Measurements from ENCODE around the gene MYLK2. TPM values are rescaled to one million over a fixed set of nuclear protein-coding genes. Genes with fewer than 3 reads are reported as not detected.

MYLK2 gene
- total and polyA plus RNA-seq, 7 donors: 0.16 to 0.81 (median 0.39) TPM; not detected in 4

DNA sequence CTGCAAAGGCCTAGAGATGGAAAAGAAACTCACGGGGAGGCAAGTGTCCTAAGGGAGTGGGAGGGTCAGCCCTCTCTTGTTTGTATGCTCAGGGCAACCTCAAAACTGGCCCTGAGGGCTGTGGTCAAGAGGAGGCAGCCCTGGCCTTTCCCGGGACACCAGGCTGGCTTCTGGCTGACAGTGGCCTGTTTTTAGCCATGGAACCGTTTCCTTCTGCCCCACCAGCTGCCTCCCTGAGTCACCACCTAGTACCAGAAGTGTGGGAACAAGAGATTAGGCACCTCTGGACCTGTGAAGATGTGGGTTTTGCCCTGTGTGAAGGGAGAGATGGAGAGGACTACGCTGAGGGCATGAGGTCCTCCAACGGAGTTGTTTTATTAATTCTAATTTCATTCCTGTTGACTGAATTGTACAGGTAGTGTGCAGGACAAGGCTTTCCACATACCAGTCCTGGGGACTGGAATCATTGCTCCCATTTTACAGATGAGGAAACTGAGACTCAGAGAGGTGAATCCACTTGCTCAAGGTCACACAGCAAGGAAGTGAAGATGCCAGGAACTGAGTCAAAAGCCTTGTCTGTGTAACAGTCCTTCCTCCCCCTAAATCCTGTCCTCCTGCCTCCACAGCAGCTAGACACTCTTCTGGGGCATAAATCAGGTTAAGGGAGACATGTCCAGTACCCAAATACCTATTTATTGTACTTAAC is 20.8 kb downstream of the MYLK2 start:
- intact Hi-C loops (cut with DNase I): no loop called here
- H3K4me1 ChIP-seq: peaks cover 0 to 17% (median 12%) of the 10 kb centered on the region in 4 donors

DNA sequence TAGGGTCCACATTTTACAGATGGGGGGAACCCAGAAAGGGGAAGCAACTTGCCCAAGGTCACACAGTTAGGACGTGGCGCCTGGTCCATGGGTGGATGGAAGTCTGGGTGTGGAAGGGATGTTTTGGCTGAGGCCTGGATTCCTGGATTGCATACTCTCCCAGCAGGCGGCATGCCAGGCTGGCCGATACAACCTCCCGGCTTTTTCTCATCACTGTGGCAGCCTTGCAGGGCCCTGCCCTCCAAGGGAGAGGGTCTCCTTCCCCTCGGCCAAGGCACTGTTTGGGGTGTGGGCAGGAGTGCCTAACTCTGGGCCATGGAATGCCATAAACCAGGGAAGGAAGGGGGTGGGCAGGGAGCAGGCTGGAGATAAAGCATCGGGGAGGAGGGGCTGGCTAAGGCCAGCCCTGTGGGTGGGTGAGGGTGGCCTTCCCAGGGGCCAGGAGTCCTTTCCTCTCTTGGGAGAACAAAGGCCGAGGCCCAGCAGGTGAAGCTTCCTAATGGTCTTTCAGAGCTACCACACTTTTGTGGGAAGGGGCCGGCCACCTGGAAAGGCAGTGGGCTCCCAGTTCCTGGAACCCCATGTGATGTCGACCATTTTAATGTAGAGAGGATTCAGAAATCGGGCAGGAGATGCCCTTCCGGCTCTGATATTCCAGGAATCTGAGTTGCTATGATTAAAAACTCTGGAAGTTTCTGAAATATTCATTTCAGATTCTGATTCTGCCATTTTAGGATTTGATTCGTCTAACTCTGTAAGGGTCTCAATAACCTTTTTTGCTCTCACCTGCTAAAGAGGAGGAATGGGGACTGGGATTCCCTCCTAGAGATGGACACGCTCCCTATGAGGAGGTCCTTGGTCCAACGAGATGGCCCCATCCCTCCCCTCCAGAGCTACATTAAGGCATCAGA is 22.0 kb downstream of the MYLK2 start:
- Histone ChIP-seq H3K9me3 (no peaks in the 10 kb centered on the region), H3K36me3 (no peaks in the 10 kb centered on the region), H3K4me1 (peaks cover 0 to 9% (median 7%) of the 10 kb centered on the region in 4 donors), H3K27me3 (no peaks in the 10 kb centered on the region), H3K27ac (peak overlapping the region in 1 of 4 donors; percentile 20), H3K4me3 (no peak overlapping the region)
- intact Hi-C loops (cut with DNase I): no loop called here
- WGBS, 2 donors: 74 to 79% methylated on average over 15 of the region's 15 CpGs
- DNase-seq: peak; percentile 46
- no peak for TF ChIP-seq POLR2AphosphoS5 (IDR thresholded peaks at IDR 0.05)
- no peak for TF ChIP-seq POLR2A (IDR thresholded peaks at IDR 0.05)
- TF ChIP-seq EP300 (IDR thresholded peaks at IDR 0.05): no peak
- TF ChIP-seq, protein P1, sequence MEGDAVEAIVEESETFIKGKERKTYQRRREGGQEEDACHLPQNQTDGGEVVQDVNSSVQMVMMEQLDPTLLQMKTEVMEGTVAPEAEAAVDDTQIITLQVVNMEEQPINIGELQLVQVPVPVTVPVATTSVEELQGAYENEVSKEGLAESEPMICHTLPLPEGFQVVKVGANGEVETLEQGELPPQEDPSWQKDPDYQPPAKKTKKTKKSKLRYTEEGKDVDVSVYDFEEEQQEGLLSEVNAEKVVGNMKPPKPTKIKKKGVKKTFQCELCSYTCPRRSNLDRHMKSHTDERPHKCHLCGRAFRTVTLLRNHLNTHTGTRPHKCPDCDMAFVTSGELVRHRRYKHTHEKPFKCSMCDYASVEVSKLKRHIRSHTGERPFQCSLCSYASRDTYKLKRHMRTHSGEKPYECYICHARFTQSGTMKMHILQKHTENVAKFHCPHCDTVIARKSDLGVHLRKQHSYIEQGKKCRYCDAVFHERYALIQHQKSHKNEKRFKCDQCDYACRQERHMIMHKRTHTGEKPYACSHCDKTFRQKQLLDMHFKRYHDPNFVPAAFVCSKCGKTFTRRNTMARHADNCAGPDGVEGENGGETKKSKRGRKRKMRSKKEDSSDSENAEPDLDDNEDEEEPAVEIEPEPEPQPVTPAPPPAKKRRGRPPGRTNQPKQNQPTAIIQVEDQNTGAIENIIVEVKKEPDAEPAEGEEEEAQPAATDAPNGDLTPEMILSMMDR (IDR thresholded peaks at IDR 0.05): no peak

More for the DNA sequence above, 20.8 kb downstream of the MYLK2 start:
- no peaks in the 10 kb centered on the region for H3K27me3 ChIP-seq
- 69 to 79% methylated on average over 5 of the region's 5 CpGs for WGBS, 2 donors
- TF ChIP-seq POLR2A (IDR thresholded peaks at IDR 0.05): no peak
- TF ChIP-seq, protein P1 (IDR thresholded peaks at IDR 0.05): no peak
- no peak for TF ChIP-seq EP300 (IDR thresholded peaks at IDR 0.05)
- no peak for TF ChIP-seq POLR2AphosphoS5 (IDR thresholded peaks at IDR 0.05)
- H3K27ac ChIP-seq: no peak overlapping the region
- no peak overlapping the region for H3K4me3 ChIP-seq
- DNase-seq: no peak
- no peaks in the 10 kb centered on the region for H3K9me3 ChIP-seq
- H3K36me3 ChIP-seq: no peaks in the 10 kb centered on the region

DNA sequence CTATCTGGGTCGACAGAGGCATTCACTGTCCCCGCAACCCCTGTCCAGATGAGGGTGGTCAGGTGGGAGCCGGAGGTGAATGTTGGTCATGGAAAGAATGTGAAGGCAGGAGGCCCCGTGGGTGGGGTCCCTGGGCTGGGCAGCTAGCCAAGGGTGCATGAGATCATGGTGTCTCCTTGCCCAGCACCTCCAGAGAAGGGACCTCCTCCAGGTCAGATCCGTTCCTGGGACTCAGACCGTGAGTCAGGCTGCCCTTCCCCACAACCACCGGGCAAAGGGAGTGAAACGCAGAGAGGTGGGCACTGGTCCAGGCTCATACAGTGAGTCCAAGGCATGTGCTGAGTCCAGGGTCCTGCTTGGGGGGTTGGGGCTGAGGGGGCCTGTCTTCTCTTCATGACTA is 22.8 kb downstream of the MYLK2 start:
- intact Hi-C loops (cut with DNase I): no loop called here

DNA sequence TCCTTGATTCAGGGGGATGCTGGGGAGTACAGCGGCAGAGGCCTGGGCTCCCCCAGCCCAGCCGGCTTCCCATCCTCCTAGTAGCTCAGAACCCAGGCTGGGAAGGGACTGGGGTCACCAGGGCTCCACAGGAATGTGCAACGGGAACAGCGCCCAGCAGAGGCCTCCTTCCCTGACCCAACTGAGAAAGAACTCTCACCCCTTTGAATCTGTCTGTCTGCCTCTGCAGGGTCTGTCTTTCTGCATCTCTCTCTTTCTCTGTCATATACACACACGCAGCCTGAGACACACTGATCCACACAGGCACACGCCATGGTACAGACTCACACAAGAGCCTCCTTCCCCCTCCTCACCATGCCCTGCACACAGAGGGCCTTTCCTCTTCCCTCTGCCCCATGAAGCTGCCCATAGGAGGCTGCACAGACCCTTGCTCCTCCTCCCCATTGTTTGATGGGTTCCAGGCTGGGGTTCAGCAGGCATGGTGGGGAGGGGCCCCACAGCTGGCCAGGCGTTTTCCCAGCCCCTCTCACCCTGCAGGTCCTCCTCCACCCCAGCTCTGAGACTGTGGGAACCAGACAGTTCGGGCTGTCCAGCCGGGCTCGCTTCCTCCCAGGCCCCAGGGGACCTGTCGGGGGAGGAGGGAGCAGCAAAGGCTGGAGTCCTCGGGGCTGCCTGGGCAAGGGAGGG is 23.5 kb downstream of the MYLK2 start:
- TF ChIP-seq POLR2A (IDR thresholded peaks at IDR 0.05): no peak
- TF ChIP-seq, protein P1 (IDR thresholded peaks at IDR 0.05): no peak
- TF ChIP-seq EP300 (IDR thresholded peaks at IDR 0.05): no peak
- no peak for TF ChIP-seq POLR2AphosphoS5 (IDR thresholded peaks at IDR 0.05)
- intact Hi-C loops (cut with DNase I): no loop called here
- Histone ChIP-seq H3K4me1 (no peaks in the 10 kb centered on the region), H3K4me3 (no peak overlapping the region), H3K27ac (peak overlapping the region in 1 of 4 donors; percentile 23), H3K9me3 (no peaks in the 10 kb centered on the region), H3K27me3 (no peaks in the 10 kb centered on the region), H3K36me3 (no peaks in the 10 kb centered on the region)
- 66 to 75% methylated on average over 12 of the region's 12 CpGs for WGBS, 2 donors
- DNase-seq: peak; percentile 56

More for the DNA sequence above, 22.8 kb downstream of the MYLK2 start:
- no peak for TF ChIP-seq EP300 (IDR thresholded peaks at IDR 0.05)
- no peak for TF ChIP-seq POLR2AphosphoS5 (IDR thresholded peaks at IDR 0.05)
- Histone ChIP-seq H3K27me3 (no peaks in the 10 kb centered on the region), H3K9me3 (no peaks in the 10 kb centered on the region), H3K27ac (peak overlapping the region in 1 of 4 donors; percentile 23), H3K4me3 (no peak overlapping the region), H3K36me3 (no peaks in the 10 kb centered on the region), H3K4me1 (peaks cover 0 to 1% (median 0%) of the 10 kb centered on the region in 4 donors)
- WGBS, 2 donors: 45 to 58% methylated on average over 8 of the region's 8 CpGs
- DNase-seq: peak; percentile 60

Measured in sigmoid colon (tissue), 7 donors.